ENCODE measurements around the gene NR6A1. TPM values are rescaled to one million over a fixed set of nuclear protein-coding genes. Genes with fewer than 3 reads are reported as not detected.

The NR6A1 gene
- total and polyA plus RNA-seq, 2 of the 8 experiments (the other 6 are each of a cell fraction or from before 2014, with no cell fraction given): 93.2 to 237 TPM

- H3K9me3 ChIP-seq (ENCODE audit: insufficient read depth in 2 of 2, low read depth in 1 of 2, low read length in 1 of 2): no peaks in the 10 kb centered on the region
- H3K23me2 ChIP-seq (ENCODE audit: low read depth, low read length): peaks cover 8% of the 10 kb centered on the region
- H3K4me1 ChIP-seq (replicated peaks in 1 of 4; ENCODE audit: control insufficient read depth in 3 of 4, insufficient read depth in 4 of 4, low read length in 3 of 4): peaks cover 2 to 40% (median 17%) of the 10 kb centered on the region in 4 experiments; a peak in 6 of 7 replicates
- TF ChIP-seq RFX5 (IDR thresholded peaks at IDR 0.05; ENCODE audit: borderline replicate concordance, low read depth, low read length): no peak
- TF ChIP-seq BCL11A (IDR thresholded peaks at IDR 0.05; ENCODE audit: low read depth in 2 of 2, low read length in 2 of 2): no peak
- no peak for TF ChIP-seq NANOG (IDR thresholded peaks at IDR 0.05; ENCODE audit: insufficient read depth, low read depth, low read length, poor library complexity, severe bottlenecking)
- no peak for TF ChIP-seq CHD1 (IDR thresholded peaks at IDR 0.05; ENCODE audit: low read depth, low read length)
- TF ChIP-seq CBX8 (IDR thresholded peaks at IDR 0.05; ENCODE audit: borderline replicate concordance, low read depth, low read length): no peak
- no peak for TF ChIP-seq JUN (IDR thresholded peaks at IDR 0.05; ENCODE audit: low read depth, low read length)
- TF ChIP-seq SP2 (IDR thresholded peaks at IDR 0.05; ENCODE audit: low read length): no peak
- no peak for TF ChIP-seq TCF12 (IDR thresholded peaks at IDR 0.05; ENCODE audit: low read depth, low read length)
- TF ChIP-seq EZH2 (IDR thresholded peaks at IDR 0.05; ENCODE audit: low read depth, low read length, severe bottlenecking): no peak
- no peak for TF ChIP-seq ASH2L (IDR thresholded peaks at IDR 0.05; ENCODE audit: low read length)
- TF ChIP-seq SIN3A (conservative IDR thresholded peaks at IDR 0.05 in 1 of 2, IDR thresholded peaks at IDR 0.05 in 1 of 2; ENCODE audit: low read depth in 1 of 2, low read length in 2 of 2): no peak
- no peaks in the 10 kb centered on the region for H3K36me3 ChIP-seq (ENCODE audit: control insufficient read depth in 2 of 4, insufficient read depth in 4 of 4, low read length in 3 of 4)
- no peak overlapping the region for H2AK5ac ChIP-seq (ENCODE audit: low read depth, low read length)
- H3K14ac ChIP-seq (ENCODE audit: insufficient read length): no peak overlapping the region
- no peaks in the 10 kb centered on the region for H3K79me1 ChIP-seq (ENCODE audit: low read depth, low read length)
- H3K27ac ChIP-seq (ENCODE audit: low read depth, low read length): no peak overlapping the region
- no peak overlapping the region for H3K9ac ChIP-seq (replicated peaks in 1 of 4; ENCODE audit: extremely low read depth in 1 of 4, low read depth in 3 of 4, low read length in 3 of 4)
- CTCF ChIA-PET (ENCODE audit: partially characterized antibody): interaction anchor here (0.7 to 4.6 kb wide), 23 partner anchors 8 to 315 kb away, joined by 3 to 39 read pairs (median 4); partner anchors contain the start of genes ADGRD2, OLFML2A and WDR38
- WGBS, 2 experiments (ENCODE audit: extremely low coverage in 1 of 2, insufficient coverage in 1 of 2, insufficient read length in 1 of 2, insufficient replicate concordance in 2 of 2, low coverage in 1 of 2, low lambda C conversion rate in 2 of 2, missing lambda C conversion rate in 1 of 2): 7% methylated on average over 6 of the region's 6 CpGs; no CpG with 5 or more reads in 1 of the 2 experiments
- no peak overlapping the region for H2BK5ac ChIP-seq (ENCODE audit: low read depth, low read length)
- no peak overlapping the region for H2BK12ac ChIP-seq (ENCODE audit: low read depth, low read length)
- H3K27me3 ChIP-seq (replicated peaks in 1 of 4; ENCODE audit: control insufficient read depth in 3 of 4, extremely low read depth in 1 of 4, insufficient read depth in 3 of 4, low read length in 3 of 4): no peaks in the 10 kb centered on the region
- H4K8ac ChIP-seq (ENCODE audit: extremely low read depth, insufficient read depth, low read length): no peak overlapping the region
- H2BK120ac ChIP-seq (replicated peaks; ENCODE audit: low read depth, low read length): no peak overlapping the region
- POLR2A ChIA-PET (ENCODE audit: partially characterized antibody): interaction anchor here (1.0 to 1.1 kb wide), 2 partner anchors 14 to 459 kb away, joined by 3 read pairs; no protein-coding TSS in a partner anchor
- no peak for DNase-seq (ENCODE audit: low read depth in 1 of 2, low spot score in 2 of 2)
- H2BK20ac ChIP-seq (ENCODE audit: low read length): no peak overlapping the region
- H3K23ac ChIP-seq (ENCODE audit: insufficient read length): no peak overlapping the region
- no peak overlapping the region for H3K18ac ChIP-seq (ENCODE audit: extremely low read depth, low read length)
- H3K4me2 ChIP-seq (ENCODE audit: insufficient read depth in 1 of 2, low read depth in 2 of 2, low read length in 2 of 2): peak overlapping the region in 1 of 2 experiments; percentile 65; a peak in 2 of 4 replicates
- no peak overlapping the region for H4K5ac ChIP-seq (ENCODE audit: insufficient read length, low read depth, low read length)
- H2AFZ ChIP-seq (ENCODE audit: low read length): no peak overlapping the region
- no peak overlapping the region for H3K4ac ChIP-seq (replicated peaks; ENCODE audit: insufficient read length, low read depth, low read length)
- no peak for FAIRE-seq
- H3K4me3 ChIP-seq (ENCODE audit: extremely low read depth in 1 of 4, insufficient read depth in 2 of 4, low read depth in 3 of 4, low read length in 4 of 4): peak overlapping the region in 1 of 4 experiments; percentile 86; a peak in 3 of 8 replicates
- H3K79me2 ChIP-seq (ENCODE audit: control insufficient read depth in 1 of 2, insufficient read depth in 2 of 2, low read length in 2 of 2): peaks cover 2 to 94% of the 10 kb centered on the region in 2 experiments; a peak in 3 of 4 replicates
- H4K91ac ChIP-seq (replicated peaks; ENCODE audit: insufficient read length, low read length): no peak overlapping the region
- no peak overlapping the region for H3K56ac ChIP-seq (replicated peaks; ENCODE audit: insufficient read length, low read depth, low read length)
- no peak overlapping the region for H2BK15ac ChIP-seq (ENCODE audit: low read length)
- peaks cover 10 to 12% of the 10 kb centered on the region in 2 experiments for H4K20me1 ChIP-seq (replicated peaks in 1 of 2; ENCODE audit: control insufficient read depth in 1 of 2, insufficient read depth in 2 of 2, low read length in 2 of 2)
Measured at GRCh38 chr9:124765439-124765835, 5.7 kb downstream of the NR6A1 start.

Data from H1 (cell line).